Measurements from ENCODE around the gene TGFB3. TPM values are rescaled to one million over a fixed set of nuclear protein-coding genes. Genes with fewer than 3 reads are reported as not detected.

TGFB3 gene
- total RNA-seq, 4 donors from 2014 or later, result 1.5 to 10.5 (median 5.0) TPM

DNA sequence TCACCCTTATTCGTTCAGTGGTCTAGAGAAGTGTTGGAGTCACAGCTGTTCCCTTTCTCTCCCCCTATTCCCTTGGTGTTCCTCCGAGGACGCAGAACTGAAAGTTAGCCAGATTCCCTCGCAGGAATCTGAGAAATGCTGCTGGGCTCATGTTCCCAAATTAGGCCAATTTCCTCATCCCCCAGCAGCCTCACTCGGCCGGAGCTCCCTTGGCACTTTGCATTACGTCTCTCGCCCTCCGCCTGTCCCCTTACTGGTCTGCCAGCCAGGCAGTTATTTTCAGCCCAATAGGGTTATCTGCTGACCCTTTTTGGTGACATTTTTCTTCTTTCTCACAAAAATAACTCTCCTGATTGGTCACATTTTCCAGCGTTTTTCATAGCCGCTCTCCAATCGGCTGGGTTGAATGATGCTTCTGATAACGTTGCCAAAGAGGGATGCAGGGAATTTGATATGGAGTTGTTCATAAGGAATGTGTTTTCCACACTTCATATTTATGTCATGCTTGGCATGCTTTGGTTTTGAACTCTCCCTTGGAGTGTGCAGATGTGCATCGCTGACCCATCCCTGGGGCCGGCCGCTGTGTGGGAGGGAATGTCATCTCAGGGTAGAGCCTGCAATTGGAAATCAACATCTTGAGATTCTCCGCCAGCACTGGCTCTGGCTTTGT, 13.7 kb upstream of the TGFB3 start:
- 52 to 83% methylated on average over 17 of the region's 17 CpGs for WGBS, 2 donors

DNA sequence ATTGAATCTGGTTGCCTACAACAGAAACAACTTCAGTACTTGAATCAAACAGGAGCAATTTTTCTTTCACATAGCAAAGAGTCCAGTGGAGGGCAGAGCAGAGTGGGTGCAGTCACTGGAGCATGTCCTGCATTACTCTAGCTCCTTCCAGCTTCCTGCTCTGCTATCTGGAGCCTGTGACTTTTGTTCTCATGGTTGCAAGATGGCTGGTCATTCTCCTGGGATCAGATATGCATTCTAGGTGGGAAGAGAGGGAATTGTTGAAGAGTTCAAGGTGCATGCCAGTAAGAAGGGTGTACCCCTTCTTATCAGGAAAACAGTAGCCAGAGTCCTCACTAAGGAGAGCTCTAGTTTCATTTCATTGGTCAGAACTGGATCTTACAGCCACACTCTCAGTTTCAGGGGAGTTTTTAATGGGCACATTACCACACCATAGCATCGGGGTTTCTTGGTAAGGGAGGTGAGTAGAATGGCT, 11.8 kb upstream of the TGFB3 start:
- WGBS, 2 donors, result 77 to 80% methylated on average over 1 of the region's 1 CpG
- peaks cover 0 to 19% (median 4%) of the 10 kb centered on the region in 3 donors for H3K4me1 ChIP-seq
- no peaks in the 10 kb centered on the region for H3K27me3 ChIP-seq
- peaks cover 0 to 93% (median 0%) of the 10 kb centered on the region in 3 donors for H3K36me3 ChIP-seq
- DNase-seq, result no peak
- H3K9me3 ChIP-seq, result no peaks in the 10 kb centered on the region
- no peak for TF ChIP-seq POLR2A (IDR thresholded peaks at IDR 0.05)
- TF ChIP-seq, protein P1, sequence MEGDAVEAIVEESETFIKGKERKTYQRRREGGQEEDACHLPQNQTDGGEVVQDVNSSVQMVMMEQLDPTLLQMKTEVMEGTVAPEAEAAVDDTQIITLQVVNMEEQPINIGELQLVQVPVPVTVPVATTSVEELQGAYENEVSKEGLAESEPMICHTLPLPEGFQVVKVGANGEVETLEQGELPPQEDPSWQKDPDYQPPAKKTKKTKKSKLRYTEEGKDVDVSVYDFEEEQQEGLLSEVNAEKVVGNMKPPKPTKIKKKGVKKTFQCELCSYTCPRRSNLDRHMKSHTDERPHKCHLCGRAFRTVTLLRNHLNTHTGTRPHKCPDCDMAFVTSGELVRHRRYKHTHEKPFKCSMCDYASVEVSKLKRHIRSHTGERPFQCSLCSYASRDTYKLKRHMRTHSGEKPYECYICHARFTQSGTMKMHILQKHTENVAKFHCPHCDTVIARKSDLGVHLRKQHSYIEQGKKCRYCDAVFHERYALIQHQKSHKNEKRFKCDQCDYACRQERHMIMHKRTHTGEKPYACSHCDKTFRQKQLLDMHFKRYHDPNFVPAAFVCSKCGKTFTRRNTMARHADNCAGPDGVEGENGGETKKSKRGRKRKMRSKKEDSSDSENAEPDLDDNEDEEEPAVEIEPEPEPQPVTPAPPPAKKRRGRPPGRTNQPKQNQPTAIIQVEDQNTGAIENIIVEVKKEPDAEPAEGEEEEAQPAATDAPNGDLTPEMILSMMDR (IDR thresholded peaks at IDR 0.05), result no peak
- peak overlapping the region in 2 of 4 donors; percentile 30 to 73 for H3K27ac ChIP-seq
- intact Hi-C loops (cut with DNase I), result no loop called here
- H3K4me3 ChIP-seq, result no peak overlapping the region

More for the DNA sequence above, 13.7 kb upstream of the TGFB3 start:
- TF ChIP-seq, protein P1 (IDR thresholded peaks at IDR 0.05), result no peak
- no peak for TF ChIP-seq POLR2A (IDR thresholded peaks at IDR 0.05)
- H3K36me3 ChIP-seq, result peaks cover 0 to 91% (median 0%) of the 10 kb centered on the region in 3 donors
- H3K27ac ChIP-seq, result peak overlapping the region; percentile 53 to 86 (median 77)
- intact Hi-C loops (cut with DNase I), result no loop called here
- DNase-seq, result no peak
- no peaks in the 10 kb centered on the region for H3K9me3 ChIP-seq
- H3K27me3 ChIP-seq, result no peaks in the 10 kb centered on the region
- peak overlapping the region in 3 of 4 donors; percentile 1 to 45 (median 2) for H3K4me3 ChIP-seq
- H3K4me1 ChIP-seq, result peaks cover 0 to 15% (median 0%) of the 10 kb centered on the region in 3 donors

DNA sequence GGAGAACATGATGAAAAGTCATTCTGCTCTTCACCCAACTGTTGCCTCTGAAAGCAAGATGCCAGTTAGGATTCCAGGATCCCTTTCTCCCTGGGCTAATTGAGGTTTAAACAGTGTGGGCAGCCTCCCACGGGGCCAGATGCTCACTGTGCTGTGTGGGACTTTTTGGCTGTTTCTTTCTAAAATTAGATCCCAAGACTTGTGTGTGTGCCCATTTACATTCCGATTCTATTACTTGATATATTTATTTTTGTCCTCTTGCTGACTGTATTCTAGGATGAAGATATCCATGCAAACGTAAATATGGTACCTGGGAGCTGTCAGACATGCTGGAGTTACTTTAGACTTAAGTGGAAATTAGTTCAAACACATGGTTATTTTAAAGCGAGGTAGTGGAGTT, 10.0 kb upstream of the TGFB3 start:
- no peak for DNase-seq
- H3K9me3 ChIP-seq, result no peaks in the 10 kb centered on the region
- peak overlapping the region in 3 of 4 donors; percentile 29 to 53 (median 40) for H3K27ac ChIP-seq
- no peaks in the 10 kb centered on the region for H3K27me3 ChIP-seq
- 61 to 76% methylated on average over 4 of the region's 4 CpGs for WGBS, 2 donors
- H3K4me1 ChIP-seq, result peaks cover 0 to 30% (median 9%) of the 10 kb centered on the region in 3 donors
- no peak overlapping the region for H3K4me3 ChIP-seq
- intact Hi-C loops (cut with DNase I), result no loop called here
- peaks cover 0 to 75% (median 0%) of the 10 kb centered on the region in 3 donors for H3K36me3 ChIP-seq
- TF ChIP-seq, protein P1 (IDR thresholded peaks at IDR 0.05), result no peak
- no peak for TF ChIP-seq POLR2A (IDR thresholded peaks at IDR 0.05)

DNA sequence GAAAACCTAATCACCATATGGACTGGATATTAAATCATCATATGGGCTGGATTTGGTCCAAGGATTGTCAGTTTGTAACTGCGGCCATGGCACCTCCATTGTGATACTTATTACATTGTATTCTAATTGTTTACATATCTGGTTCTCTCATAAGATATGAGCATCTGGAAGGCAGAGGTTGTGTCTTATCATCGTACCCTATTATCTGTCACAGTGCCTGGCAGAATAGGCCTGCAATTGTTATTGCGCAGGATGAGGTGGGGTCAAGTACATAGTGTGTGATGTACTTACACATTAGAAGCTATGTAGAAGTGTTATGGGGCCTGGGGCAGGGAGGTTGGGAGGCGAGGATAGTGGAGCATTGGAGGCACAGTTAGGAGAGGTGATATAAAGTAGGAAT, 8.5 kb upstream of the TGFB3 start:
- DNase-seq, result no peak
- 88 to 90% methylated on average over 4 of the region's 4 CpGs for WGBS, 2 donors
- H3K27ac ChIP-seq, result peak overlapping the region in 1 of 4 donors; percentile 80

DNA sequence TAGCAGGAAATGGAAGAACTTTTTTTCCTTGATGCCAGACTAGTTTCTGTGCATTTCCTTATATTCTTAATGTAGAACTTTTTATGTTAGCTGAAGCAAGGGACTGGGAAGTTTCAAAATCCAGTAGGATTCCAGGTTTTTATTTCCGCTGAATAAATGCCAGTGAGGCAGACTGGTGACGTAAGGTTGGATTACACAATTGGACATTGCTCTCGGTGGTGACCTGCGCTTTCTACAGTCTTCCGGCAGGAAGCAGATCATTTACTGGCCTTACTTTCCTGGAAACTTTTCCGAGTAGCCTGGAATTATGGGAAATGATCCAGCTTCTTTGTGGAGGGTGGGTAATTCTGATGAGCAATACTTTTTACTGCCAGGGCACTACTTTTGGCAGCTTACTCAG, 7.3 kb upstream of the TGFB3 start:
- intact Hi-C loops (cut with DNase I), result no loop called here
- H3K27ac ChIP-seq, result peak overlapping the region in 3 of 4 donors; percentile 68 to 80 (median 70)
- H3K27me3 ChIP-seq, result no peaks in the 10 kb centered on the region
- 64 to 72% methylated on average over 6 of the region's 6 CpGs for WGBS, 2 donors
- no peak for DNase-seq
- TF ChIP-seq, protein P1 (IDR thresholded peaks at IDR 0.05), result no peak
- no peak for TF ChIP-seq POLR2A (IDR thresholded peaks at IDR 0.05)
- peaks cover 0 to 50% (median 0%) of the 10 kb centered on the region in 3 donors for H3K36me3 ChIP-seq
- H3K4me3 ChIP-seq, result no peak overlapping the region
- H3K4me1 ChIP-seq, result peaks cover 0 to 33% (median 18%) of the 10 kb centered on the region in 3 donors
- H3K9me3 ChIP-seq, result no peaks in the 10 kb centered on the region

More for the DNA sequence above, 8.5 kb upstream of the TGFB3 start:
- H3K27me3 ChIP-seq, result no peaks in the 10 kb centered on the region
- peaks cover 0 to 61% (median 0%) of the 10 kb centered on the region in 3 donors for H3K36me3 ChIP-seq
- H3K9me3 ChIP-seq, result no peaks in the 10 kb centered on the region
- intact Hi-C loops (cut with DNase I), result no loop called here
- H3K4me3 ChIP-seq, result no peak overlapping the region
- TF ChIP-seq, protein P1 (IDR thresholded peaks at IDR 0.05), result no peak
- no peak for TF ChIP-seq POLR2A (IDR thresholded peaks at IDR 0.05)
- H3K4me1 ChIP-seq, result peaks cover 0 to 33% (median 16%) of the 10 kb centered on the region in 3 donors

Measured in esophagus squamous epithelium (tissue), 5 donors.